Measurements from ENCODE around the gene GBGT1. TPM values are rescaled to one million over a fixed set of nuclear protein-coding genes. Genes with fewer than 3 reads are reported as not detected.

Gene GBGT1
- total and polyA plus RNA-seq, 4 experiments from 2014 or later: 0.16 to 6.3 (median 2.1) TPM

DNA sequence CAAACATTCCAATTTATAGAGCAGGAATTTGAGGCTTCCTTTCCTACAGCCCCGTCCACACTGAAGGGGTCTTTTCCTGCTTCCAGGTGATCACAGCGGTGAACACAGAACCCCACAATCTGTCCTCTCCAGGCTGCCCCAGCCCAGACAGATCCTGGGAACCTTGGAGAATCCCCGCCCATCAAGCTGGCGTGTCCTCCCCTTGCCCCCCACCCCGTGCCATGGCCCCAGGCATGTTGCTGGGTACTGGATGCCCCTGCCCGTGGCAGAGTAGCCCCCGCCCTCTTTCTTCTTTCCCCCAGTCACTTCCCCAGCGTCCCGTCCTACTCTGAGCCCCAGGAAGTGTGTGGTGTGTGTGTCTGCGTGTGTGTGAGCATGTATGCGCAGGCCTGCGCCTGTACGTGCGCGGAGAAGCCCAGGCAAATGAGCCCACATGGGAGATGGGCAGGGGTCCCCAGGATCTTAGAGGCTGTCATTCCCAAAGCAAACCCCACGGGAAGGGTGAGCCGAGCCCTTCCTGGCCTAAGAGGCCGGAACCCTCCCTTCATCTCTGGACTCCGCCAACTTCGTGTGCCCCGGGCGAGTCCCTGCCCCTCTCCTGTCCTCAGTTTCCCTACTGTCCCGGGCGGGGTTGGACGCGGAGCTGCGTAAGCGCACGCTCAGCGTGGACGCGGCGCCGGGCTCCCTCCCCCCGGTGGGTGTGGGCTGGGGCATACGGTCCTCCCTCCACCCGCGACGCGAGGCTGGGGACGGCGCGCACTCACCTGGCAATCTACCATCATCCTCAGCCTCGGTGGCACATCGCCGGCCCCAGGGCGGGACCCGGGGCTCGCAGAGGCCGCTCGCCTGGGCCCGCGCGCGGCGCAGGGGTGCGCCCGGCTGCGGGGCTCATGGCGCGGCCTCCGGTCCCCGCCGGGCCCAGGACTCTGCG, 15.2 kb downstream of the GBGT1 start:
- peak overlapping the region; percentile 90 for H3K27ac ChIP-seq (ENCODE audit: low read depth, low read length)
- POLR2A ChIA-PET (ENCODE audit: partially characterized antibody): interaction anchor here (1.0 to 13.6 kb wide), 9 partner anchors 12 to 378 kb away, joined by 3 to 424 read pairs (median 5); partner anchors contain the start of genes GTF3C5, RALGDS and TSC1
- peak overlapping the region; percentile 90 to 98 (median 94) for H3K4me3 Mint-ChIP-seq
- H3K9me3 ChIP-seq (ENCODE audit: control insufficient read depth in 1 of 2, low read length in 2 of 2): no peaks in the 10 kb centered on the region
- no peaks in the 10 kb centered on the region for H3K27me3 Mint-ChIP-seq
- no peaks in the 10 kb centered on the region for H3K9me3 Mint-ChIP-seq
- intact Hi-C loops (cut with micrococcal nuclease): loop anchor here (1.0 kb wide), 1 partner anchor 27 kb away; the partner anchor contains the start of gene RALGDS
- DNase-seq: peak; percentile 74 to 84 (median 77)
- peaks cover 0 to 11% of the 10 kb centered on the region in 2 donors for H3K36me3 Mint-ChIP-seq
- H3K4me1 ChIP-seq (ENCODE audit: insufficient read depth, low read length): peaks cover 50% of the 10 kb centered on the region
- H3K36me3 ChIP-seq (ENCODE audit: insufficient read depth, low read length): peaks cover 4% of the 10 kb centered on the region
- H3K4me1 Mint-ChIP-seq: peaks cover 21 to 51% (median 38%) of the 10 kb centered on the region in 4 donors
- H3K27me3 ChIP-seq (ENCODE audit: insufficient read depth, low read length): no peaks in the 10 kb centered on the region
- H3K4me3 ChIP-seq (ENCODE audit: low read length in 2 of 2): peak overlapping the region; percentile 77 to 81
- CTCF ChIA-PET (ENCODE audit: partially characterized antibody): interaction anchor here (0.7 to 19.9 kb wide), 15 partner anchors 8 to 203 kb away, joined by 3 to 596 read pairs (median 7); partner anchors contain the start of genes GTF3C5 and RALGDS
- H3K27ac Mint-ChIP-seq: peak overlapping the region; percentile 97 to 100 (median 99)

DNA sequence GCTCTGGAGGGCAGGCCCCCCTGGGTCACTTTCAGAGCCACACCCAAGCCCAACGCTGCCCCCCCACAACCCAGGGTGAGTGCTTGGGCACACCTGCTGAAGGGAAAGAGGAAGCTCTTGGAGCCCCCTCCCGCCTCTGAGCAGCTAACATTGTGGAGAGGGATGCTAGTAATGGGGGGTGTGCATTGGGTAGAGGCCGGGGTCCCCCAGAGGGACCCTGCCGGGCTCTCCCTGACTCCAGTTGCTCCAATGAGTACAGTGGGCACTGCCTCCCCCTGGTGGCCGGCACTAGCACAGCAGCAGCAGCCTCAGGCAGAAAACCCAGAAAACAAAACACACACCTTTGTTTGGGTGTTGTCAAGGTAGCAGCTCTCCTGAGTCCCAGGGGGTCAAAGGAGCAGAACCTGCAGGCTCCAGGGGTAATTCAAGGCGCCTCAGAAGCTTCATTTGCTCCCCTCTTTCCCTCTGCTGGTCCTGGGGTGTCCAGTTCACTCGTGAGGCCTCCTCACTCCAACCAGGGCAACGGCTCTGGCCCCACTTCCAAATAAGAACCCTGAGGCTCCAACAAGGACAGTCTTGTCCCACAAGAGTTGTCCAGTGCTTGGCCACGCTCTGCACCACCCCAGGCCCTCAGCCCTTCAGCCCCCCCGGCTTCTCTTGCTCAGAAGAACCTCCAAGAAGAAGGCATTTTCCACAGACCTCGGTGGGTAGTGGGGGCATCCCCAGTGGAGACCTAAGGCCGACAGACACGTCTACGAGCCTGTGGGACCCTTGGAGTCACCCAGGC, 16.1 kb downstream of the GBGT1 start:
- DNase-seq: peak; percentile 87 to 92 (median 88)
- peak overlapping the region; percentile 90 for H3K27ac ChIP-seq (ENCODE audit: low read depth, low read length)
- POLR2A ChIA-PET (ENCODE audit: partially characterized antibody): interaction anchor here (1.0 to 13.6 kb wide), 6 partner anchors 13 to 377 kb away, joined by 3 to 424 read pairs (median 32); partner anchors contain the start of genes GTF3C5 and RALGDS
- peaks cover 59% of the 10 kb centered on the region for H3K4me1 ChIP-seq (ENCODE audit: insufficient read depth, low read length)
- Mint-ChIP-seq H3K9me3 (no peaks in the 10 kb centered on the region), H3K27ac (peak overlapping the region; percentile 97 to 100 (median 99)), H3K27me3 (no peaks in the 10 kb centered on the region), H3K4me3 (peak overlapping the region; percentile 90 to 98 (median 94)), H3K4me1 (peaks cover 25 to 60% (median 45%) of the 10 kb centered on the region in 4 donors), H3K36me3 (peaks cover 0 to 11% of the 10 kb centered on the region in 2 donors)
- peaks cover 4% of the 10 kb centered on the region for H3K36me3 ChIP-seq (ENCODE audit: insufficient read depth, low read length)
- CTCF ChIA-PET (ENCODE audit: partially characterized antibody): interaction anchor here (0.7 to 19.9 kb wide), 15 partner anchors 9 to 125 kb away, joined by 3 to 596 read pairs (median 5); partner anchors contain the start of genes GTF3C5 and RALGDS
- peak overlapping the region; percentile 77 to 81 for H3K4me3 ChIP-seq (ENCODE audit: low read length in 2 of 2)
- H3K9me3 ChIP-seq (ENCODE audit: control insufficient read depth in 1 of 2, low read length in 2 of 2): no peaks in the 10 kb centered on the region
- H3K27me3 ChIP-seq (ENCODE audit: insufficient read depth, low read length): no peaks in the 10 kb centered on the region
- intact Hi-C loops (cut with micrococcal nuclease): loop anchor here (1.0 to 2.0 kb wide), 4 partner anchors 33 to 171 kb away; no protein-coding TSS in a partner anchor

DNA sequence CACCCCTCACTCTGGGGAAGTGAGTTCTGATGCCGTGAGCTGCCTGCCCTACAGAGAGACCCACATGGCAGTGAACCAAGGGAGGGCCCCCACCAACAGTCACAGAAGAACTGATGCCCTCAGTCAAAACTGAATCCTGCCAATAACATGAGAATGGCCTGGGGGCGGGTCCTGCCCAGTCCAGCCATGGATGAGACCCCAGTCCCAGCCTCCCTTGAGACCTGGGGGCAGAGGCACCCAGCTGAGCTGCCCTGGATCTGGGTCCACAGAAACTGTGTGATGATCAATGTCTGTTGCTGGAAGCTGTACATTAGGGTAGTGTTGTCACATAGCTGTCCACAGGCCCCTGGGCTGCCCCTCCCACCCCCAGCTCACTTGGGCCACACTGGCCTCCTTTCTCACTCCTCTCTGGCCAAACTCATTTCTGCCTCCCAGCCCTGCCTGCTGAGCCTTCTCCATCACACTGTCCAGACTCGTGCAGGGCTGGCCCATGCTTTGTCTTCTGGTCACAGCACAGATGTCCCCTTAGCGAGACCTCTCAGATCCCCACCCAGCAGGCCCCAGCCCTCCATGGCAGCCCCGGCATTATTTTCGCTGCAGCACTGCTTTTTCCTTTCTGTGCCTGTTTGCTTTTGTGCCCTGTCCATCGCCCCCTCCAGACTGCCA, 16.8 kb downstream of the GBGT1 start:
- Mint-ChIP-seq H3K9me3 (no peaks in the 10 kb centered on the region), H3K27me3 (no peaks in the 10 kb centered on the region), H3K4me3 (peak overlapping the region in 7 of 8 donors; percentile 31 to 98 (median 94)), H3K36me3 (peaks cover 0 to 12% of the 10 kb centered on the region in 2 donors), H3K27ac (peak overlapping the region; percentile 97 to 100 (median 99)), H3K4me1 (peaks cover 30 to 67% (median 52%) of the 10 kb centered on the region in 4 donors)
- peak in 1 of 5 donors; percentile 34 for DNase-seq
- H3K4me1 ChIP-seq (ENCODE audit: insufficient read depth, low read length): peaks cover 66% of the 10 kb centered on the region
- no peaks in the 10 kb centered on the region for H3K9me3 ChIP-seq (ENCODE audit: control insufficient read depth in 1 of 2, low read length in 2 of 2)
- POLR2A ChIA-PET (ENCODE audit: partially characterized antibody): interaction anchor here (1.0 to 13.6 kb wide), 4 partner anchors 16 to 377 kb away, joined by 3 to 424 read pairs (median 202); partner anchors contain the start of genes GTF3C5 and RALGDS
- peaks cover 4% of the 10 kb centered on the region for H3K36me3 ChIP-seq (ENCODE audit: insufficient read depth, low read length)
- CTCF ChIA-PET (ENCODE audit: partially characterized antibody): interaction anchor here (1.1 to 19.9 kb wide), 13 partner anchors 9 to 124 kb away, joined by 3 to 596 read pairs (median 7); partner anchors contain the start of genes GTF3C5 and RALGDS
- no peaks in the 10 kb centered on the region for H3K27me3 ChIP-seq (ENCODE audit: insufficient read depth, low read length)
- H3K4me3 ChIP-seq (ENCODE audit: low read length in 2 of 2): no peak overlapping the region
- peak overlapping the region; percentile 90 for H3K27ac ChIP-seq (ENCODE audit: low read depth, low read length)
- intact Hi-C loops (cut with micrococcal nuclease): loop anchor here (1.0 to 2.0 kb wide), 4 partner anchors 33 to 170 kb away; no protein-coding TSS in a partner anchor

DNA sequence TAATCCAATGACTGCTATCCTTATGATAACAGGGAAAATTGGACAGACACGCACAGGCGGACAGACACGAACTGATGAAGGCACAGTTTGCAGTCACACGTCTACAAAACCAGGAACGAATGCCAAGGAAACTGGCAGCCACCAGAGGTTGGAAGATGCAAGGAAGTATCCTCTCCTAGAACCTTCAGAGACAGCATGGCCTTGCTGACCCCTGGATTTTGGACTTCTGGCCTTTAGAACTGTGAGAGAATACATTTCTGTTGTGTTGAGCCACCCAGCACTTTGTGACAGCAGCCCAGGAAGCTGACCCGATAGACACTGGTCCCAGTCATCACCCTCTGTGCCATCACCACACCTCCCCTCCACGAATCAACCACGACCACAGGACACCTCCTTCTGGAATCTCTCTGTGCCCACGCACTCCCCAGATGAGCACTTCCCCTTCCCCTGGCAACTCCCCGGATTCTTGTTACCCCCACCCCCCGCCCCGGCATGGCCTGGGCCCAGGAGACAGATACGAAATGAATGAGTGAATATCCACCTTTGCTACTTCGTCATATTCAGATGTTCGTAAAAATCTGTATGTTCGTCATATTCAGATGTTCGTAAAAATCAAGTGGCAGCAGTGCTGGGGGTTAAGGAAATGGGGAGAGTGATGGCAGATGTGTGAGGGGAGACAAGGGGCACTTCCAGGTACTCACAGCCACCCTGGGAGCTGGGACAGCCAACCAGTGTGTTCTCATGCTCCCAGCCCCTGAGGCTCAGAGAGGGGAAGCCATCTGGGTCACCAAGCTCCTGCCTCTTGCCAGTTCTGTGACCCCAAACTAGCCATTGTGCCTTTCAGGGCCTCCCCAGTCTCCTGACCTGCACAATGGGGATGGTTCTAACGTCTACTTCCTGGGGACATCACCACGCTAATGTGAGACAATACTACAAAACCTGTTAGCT, 18.5 kb downstream of the GBGT1 start:
- no peaks in the 10 kb centered on the region for H3K27me3 ChIP-seq (ENCODE audit: insufficient read depth, low read length)
- H3K4me1 ChIP-seq (ENCODE audit: insufficient read depth, low read length): peaks cover 83% of the 10 kb centered on the region
- CTCF ChIA-PET (ENCODE audit: partially characterized antibody): interaction anchor here (1.1 to 19.9 kb wide), 11 partner anchors 11 to 122 kb away, joined by 3 to 596 read pairs (median 5); partner anchors contain the start of genes GTF3C5 and RALGDS
- Mint-ChIP-seq H3K9me3 (no peaks in the 10 kb centered on the region), H3K27ac (peak overlapping the region; percentile 94 to 100 (median 97)), H3K4me1 (peaks cover 40 to 79% (median 64%) of the 10 kb centered on the region in 4 donors), H3K27me3 (no peaks in the 10 kb centered on the region), H3K4me3 (peak overlapping the region in 7 of 8 donors; percentile 45 to 83 (median 75)), H3K36me3 (peaks cover 0 to 12% of the 10 kb centered on the region in 2 donors)
- H3K36me3 ChIP-seq (ENCODE audit: insufficient read depth, low read length): peaks cover 4% of the 10 kb centered on the region
- H3K9me3 ChIP-seq (ENCODE audit: control insufficient read depth in 1 of 2, low read length in 2 of 2): no peaks in the 10 kb centered on the region
- POLR2A ChIA-PET (ENCODE audit: partially characterized antibody): interaction anchor here (1.0 to 13.6 kb wide), 5 partner anchors 14 to 122 kb away, joined by 4 to 424 read pairs (median 59); partner anchors contain the start of genes GTF3C5 and RALGDS
- H3K4me3 ChIP-seq (ENCODE audit: low read length in 2 of 2): no peak overlapping the region
- peak in 1 of 5 donors; percentile 33 for DNase-seq
- intact Hi-C loops (cut with micrococcal nuclease): loop anchor here (1.0 kb wide), 3 partner anchors 24 to 115 kb away; partner anchors contain the start of genes GTF3C5 and RALGDS
- H3K27ac ChIP-seq (ENCODE audit: low read depth, low read length): peak overlapping the region; percentile 79

DNA sequence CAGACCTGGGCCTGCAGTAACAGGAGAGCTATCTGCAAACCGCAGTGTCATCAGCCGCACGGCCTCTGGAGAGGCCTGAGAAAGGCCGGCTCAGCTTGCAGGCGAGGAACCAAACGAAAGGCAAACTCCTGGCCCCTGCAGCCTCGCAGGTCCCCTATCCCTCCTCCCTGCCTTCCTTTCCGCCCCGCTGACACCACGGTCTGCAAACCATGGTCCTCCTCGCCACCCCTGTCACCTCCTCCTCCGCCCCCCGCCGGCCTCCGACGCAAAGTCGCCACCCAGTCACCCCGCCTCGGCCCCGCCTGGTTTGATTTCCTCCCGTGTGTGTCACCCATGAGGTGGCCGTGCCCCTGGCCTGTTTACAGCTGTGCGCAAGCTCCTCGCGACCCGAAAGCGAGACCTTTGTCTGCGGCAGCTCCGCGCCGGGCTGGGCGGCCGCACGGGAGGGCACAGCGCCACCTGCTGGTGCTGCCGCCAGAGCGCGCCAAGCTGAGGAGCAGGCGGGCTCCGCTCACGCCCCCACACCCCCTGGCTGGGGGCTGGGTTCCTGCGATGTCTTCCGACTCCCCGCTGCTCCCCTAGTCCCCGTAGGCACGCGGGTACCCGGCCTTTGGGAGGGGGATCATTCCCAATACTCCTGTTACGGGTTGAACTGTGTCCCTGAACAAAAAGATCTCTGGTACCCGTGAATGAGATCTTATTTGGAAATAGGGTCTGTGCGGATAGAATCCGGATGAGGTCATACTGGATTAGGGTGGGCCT, 19.4 kb downstream of the GBGT1 start:
- H3K27me3 ChIP-seq (ENCODE audit: insufficient read depth, low read length): no peaks in the 10 kb centered on the region
- Mint-ChIP-seq H3K9me3 (no peaks in the 10 kb centered on the region), H3K36me3 (peaks cover 0 to 12% of the 10 kb centered on the region in 2 donors), H3K27me3 (no peaks in the 10 kb centered on the region), H3K4me1 (peaks cover 40 to 76% (median 64%) of the 10 kb centered on the region in 4 donors), H3K4me3 (peak overlapping the region; percentile 75 to 85 (median 82)), H3K27ac (peak overlapping the region; percentile 94 to 100 (median 97))
- H3K36me3 ChIP-seq (ENCODE audit: insufficient read depth, low read length): peaks cover 4% of the 10 kb centered on the region
- H3K27ac ChIP-seq (ENCODE audit: low read depth, low read length): peak overlapping the region; percentile 79
- H3K4me3 ChIP-seq (ENCODE audit: low read length in 2 of 2): peak overlapping the region; percentile 29 to 51
- peaks cover 86% of the 10 kb centered on the region for H3K4me1 ChIP-seq (ENCODE audit: insufficient read depth, low read length)
- DNase-seq: peak; percentile 89 to 98 (median 91)
- ChIA-PET POLR2A (ENCODE audit: partially characterized antibody) (interaction anchor here (0.7 to 13.6 kb wide), 6 partner anchors 13 to 200 kb away, joined by 3 to 424 read pairs (median 34); partner anchors contain the start of genes GTF3C5, RALGDS and TSC1), CTCF (ENCODE audit: partially characterized antibody) (interaction anchor here (0.7 to 19.9 kb wide), 16 partner anchors 12 to 122 kb away, joined by 3 to 596 read pairs (median 4); partner anchors contain the start of genes GTF3C5 and RALGDS)
- H3K9me3 ChIP-seq (ENCODE audit: control insufficient read depth in 1 of 2, low read length in 2 of 2): no peaks in the 10 kb centered on the region
- intact Hi-C loops (cut with micrococcal nuclease): loop anchor here (1.0 kb wide), 3 partner anchors 23 to 114 kb away; partner anchors contain the start of genes GTF3C5 and RALGDS
